ENCODE measurements around the gene HLA-DRA. TPM values are rescaled to one million over a fixed set of nuclear protein-coding genes. Genes with fewer than 3 reads are reported as not detected.

The HLA-DRA gene
- total and polyA plus RNA-seq, 2 of the 8 experiments (the other 6 are each of a cell fraction or from before 2014, with no cell fraction given) = 5.0 to 6.2 TPM

GRCh38 chr6:32442977-32443552 lies 3.4 kb downstream of the HLA-DRA start:
- Histone ChIP-seq H4K8ac (ENCODE audit: extremely low read depth, insufficient read depth, low read length) (no peak overlapping the region), H2AK5ac (ENCODE audit: low read depth, low read length) (no peak overlapping the region), H3K4ac (replicated peaks; ENCODE audit: insufficient read length, low read depth, low read length) (no peak overlapping the region), H3K18ac (ENCODE audit: extremely low read depth, low read length) (no peak overlapping the region), H3K4me3 (ENCODE audit: extremely low read depth in 1 of 4, insufficient read depth in 2 of 4, low read depth in 3 of 4, low read length in 4 of 4) (no peak overlapping the region), H3K9me3 (ENCODE audit: insufficient read depth in 2 of 2, low read depth in 1 of 2, low read length in 1 of 2) (peaks cover 0 to 2% of the 10 kb centered on the region in 2 experiments; a peak in 1 of 4 replicates), H3K23ac (ENCODE audit: insufficient read length) (no peak overlapping the region), H4K20me1 (replicated peaks in 1 of 2; ENCODE audit: control insufficient read depth in 1 of 2, insufficient read depth in 2 of 2, low read length in 2 of 2) (no peaks in the 10 kb centered on the region), H3K27me3 (replicated peaks in 1 of 4; ENCODE audit: control insufficient read depth in 3 of 4, extremely low read depth in 1 of 4, insufficient read depth in 3 of 4, low read length in 3 of 4) (no peaks in the 10 kb centered on the region), H2AFZ (ENCODE audit: low read length) (no peak overlapping the region), H3K9ac (replicated peaks in 1 of 4; ENCODE audit: extremely low read depth in 1 of 4, low read depth in 3 of 4, low read length in 3 of 4) (no peak overlapping the region), H3K36me3 (ENCODE audit: control insufficient read depth in 2 of 4, insufficient read depth in 4 of 4, low read length in 3 of 4) (no peaks in the 10 kb centered on the region), H2BK120ac (replicated peaks; ENCODE audit: low read depth, low read length) (no peak overlapping the region), H4K91ac (replicated peaks; ENCODE audit: insufficient read length, low read length) (no peak overlapping the region), H3K56ac (replicated peaks; ENCODE audit: insufficient read length, low read depth, low read length) (no peak overlapping the region), H3K79me2 (ENCODE audit: control insufficient read depth in 1 of 2, insufficient read depth in 2 of 2, low read length in 2 of 2) (no peaks in the 10 kb centered on the region), H3K79me1 (ENCODE audit: low read depth, low read length) (no peaks in the 10 kb centered on the region), H4K5ac (ENCODE audit: insufficient read length, low read depth, low read length) (no peak overlapping the region), H2BK15ac (ENCODE audit: low read length) (no peak overlapping the region), H3K23me2 (ENCODE audit: low read depth, low read length) (no peaks in the 10 kb centered on the region), H3K27ac (ENCODE audit: low read depth, low read length) (no peak overlapping the region), H3K4me1 (replicated peaks in 1 of 4; ENCODE audit: control insufficient read depth in 3 of 4, insufficient read depth in 4 of 4, low read length in 3 of 4) (peaks cover 0 to 2% (median 0%) of the 10 kb centered on the region in 4 experiments; a peak in 1 of 7 replicates), H2BK5ac (ENCODE audit: low read depth, low read length) (no peak overlapping the region), H3K14ac (ENCODE audit: insufficient read length) (no peak overlapping the region), H3K4me2 (ENCODE audit: insufficient read depth in 1 of 2, low read depth in 2 of 2, low read length in 2 of 2) (no peak overlapping the region), H2BK12ac (ENCODE audit: low read depth, low read length) (no peak overlapping the region), H2BK20ac (ENCODE audit: low read length) (no peak overlapping the region)
- DNase-seq (ENCODE audit: low read depth in 1 of 2, low spot score in 2 of 2) = no peak
- 84% methylated on average over 8 of the region's 8 CpGs; no CpG with 5 or more reads in 1 of the 2 experiments for WGBS, 2 experiments (ENCODE audit: extremely low coverage in 1 of 2, insufficient coverage in 1 of 2, insufficient read length in 1 of 2, insufficient replicate concordance in 2 of 2, low coverage in 1 of 2, low lambda C conversion rate in 2 of 2, missing lambda C conversion rate in 1 of 2)
- POLR2A ChIA-PET (ENCODE audit: partially characterized antibody) = no interaction called here
- FAIRE-seq = no peak
- CTCF ChIA-PET (ENCODE audit: partially characterized antibody) = interaction anchor here (0.7 kb wide), 1 partner anchor 257 kb away, joined by 3 read pairs; no protein-coding TSS in a partner anchor
- TF ChIP-seq TEAD4 (IDR thresholded peaks at IDR 0.05; ENCODE audit: low read depth, low read length) = no peak
- no peak for TF ChIP-seq ASH2L (IDR thresholded peaks at IDR 0.05; ENCODE audit: low read length)
- TF ChIP-seq NRF1 (IDR thresholded peaks at IDR 0.05; ENCODE audit: low read depth, low read length) = no peak
- TF ChIP-seq SP1 (IDR thresholded peaks at IDR 0.05; ENCODE audit: low read depth, low read length) = no peak
- TF ChIP-seq PHF8 (conservative IDR thresholded peaks at IDR 0.05; ENCODE audit: low read depth, low read length) = no peak
- TF ChIP-seq POU5F1 (IDR thresholded peaks at IDR 0.05; ENCODE audit: low read depth, low read length) = no peak
- no peak for TF ChIP-seq EP300 (IDR thresholded peaks at IDR 0.05; ENCODE audit: borderline replicate concordance in 1 of 2, low read depth in 2 of 2, low read length in 2 of 2)
- TF ChIP-seq TAF7 (optimal IDR thresholded peaks at IDR 0.05; ENCODE audit: borderline replicate concordance, low read depth, low read length) = no peak
- no peak for TF ChIP-seq RBBP5 (IDR thresholded peaks at IDR 0.05; ENCODE audit: borderline replicate concordance, low read depth, low read length)
- no peak for TF ChIP-seq KDM4A (IDR thresholded peaks at IDR 0.05; ENCODE audit: low read depth, low read length, severe bottlenecking)
- no peak for TF ChIP-seq GABPA (IDR thresholded peaks at IDR 0.05; ENCODE audit: borderline replicate concordance, insufficient read depth, low read length)
- no peak for TF ChIP-seq E2F6 (IDR thresholded peaks at IDR 0.05)

Measured in H1 (cell line).